HG03571 (cell line): ENCODE measurements around the gene NUTM2E.
"Not testable (repeated sequence)": the region's sequence is repeated elsewhere in the genome, so short reads cannot be mapped to it uniquely, and the experiment has no call there.

Experiments
- ATAC-seq: cut with Tn5 transposase; IDR thresholded peaks from one replicate; pipeline ENCODE4 v1.9.1; 2021; ENCODE audit not compliant: unreplicated experiment

Gene NUTM2E

GRCh38 chr10:79826496-79827215 lies at the start of gene NUTM2E:
TSS of gene NUTM2E (plus strand) at chr10:79826739. CDS start at chr10:79841741, 15,002 bp downstream.
- ATAC-seq = peak; percentile 90

- not testable (repeated sequence) for ATAC-seq
Observed at GRCh38 chr10:79777997-79778396, 48.5 kb upstream of the NUTM2E start.

- peak; percentile 91 for ATAC-seq
Observed at GRCh38 chr10:79779310-79779938, 47.1 kb upstream of the NUTM2E start.

- not testable (repeated sequence) for ATAC-seq
Observed at GRCh38 chr10:79779992-79780391, 46.5 kb upstream of the NUTM2E start.

GRCh38 chr10:79781584-79781983 lies 45.0 kb upstream of the NUTM2E start:
- not testable (repeated sequence) for ATAC-seq

GRCh38 chr10:79787455-79787952 lies 39.0 kb upstream of the NUTM2E start:
- not testable (repeated sequence) for ATAC-seq

- ATAC-seq = not testable (repeated sequence)
Observed at GRCh38 chr10:79789351-79789750, 37.2 kb upstream of the NUTM2E start.

- not testable (repeated sequence) for ATAC-seq
Observed at GRCh38 chr10:79791906-79792517, 34.5 kb upstream of the NUTM2E start.

- ATAC-seq = peak; percentile 74
Observed at GRCh38 chr10:79799337-79799736, 27.2 kb upstream of the NUTM2E start.

GRCh38 chr10:79805857-79806256 lies 20.7 kb upstream of the NUTM2E start:
- ATAC-seq = not testable (repeated sequence)

- ATAC-seq = not testable (repeated sequence)
Observed at GRCh38 chr10:79811895-79812294, 14.6 kb upstream of the NUTM2E start.

GRCh38 chr10:79816290-79816689 lies 10.2 kb upstream of the NUTM2E start:
- ATAC-seq = not testable (repeated sequence)

- ATAC-seq = not testable (repeated sequence)
Observed at GRCh38 chr10:79823387-79823786, 3.2 kb upstream of the NUTM2E start.

GRCh38 chr10:79825587-79826011 lies 940 bp upstream of the NUTM2E start:
- peak; percentile 3 for ATAC-seq

- not testable (repeated sequence) for ATAC-seq
Observed at GRCh38 chr10:79826131-79826495, 426 bp upstream of the NUTM2E start.

GRCh38 chr10:79833833-79834232 lies 7.3 kb downstream of the NUTM2E start:
- not testable (repeated sequence) for ATAC-seq

GRCh38 chr10:79835891-79836290 lies 9.4 kb downstream of the NUTM2E start:
- not testable (repeated sequence) for ATAC-seq

- ATAC-seq = not testable (repeated sequence)
Observed at GRCh38 chr10:79836891-79837290, 10.4 kb downstream of the NUTM2E start.

- not testable (repeated sequence) for ATAC-seq
Observed at GRCh38 chr10:79838441-79838840, 11.9 kb downstream of the NUTM2E start.

GRCh38 chr10:79853191-79853854 lies 26.8 kb downstream of the NUTM2E start:
- ATAC-seq = not testable (repeated sequence)

- not testable (repeated sequence) for ATAC-seq
Observed at GRCh38 chr10:79862269-79862668, 35.7 kb downstream of the NUTM2E start.
